Measurements from ENCODE around the gene PLXNA3. TPM values are rescaled to one million over a fixed set of nuclear protein-coding genes. Genes with fewer than 3 reads are reported as not detected.

The PLXNA3 gene
- total and polyA plus RNA-seq, 10 of the 15 experiments (the other 5 are each of a cell fraction or from before 2014, with no cell fraction given): 0.26 to 26.8 (median 3.4) TPM

GRCh38 chrX:154444755-154445246, 13.3 kb upstream of the PLXNA3 start:
- ATAC-seq: peak; percentile 38; the same call in 2 of the 3 replicates
- 63% methylated on average over 13 of the region's 13 CpGs for WGBS (ENCODE audit: insufficient coverage, insufficient replicate concordance, low lambda C conversion rate, missing lambda C conversion rate)
- peaks cover 0 to 5% of the 10 kb centered on the region in 2 experiments; a peak in 1 of 4 replicates for H3K36me3 ChIP-seq (ENCODE audit: control insufficient read depth in 2 of 2, insufficient read depth in 2 of 2, low read length in 1 of 2)
- peak overlapping the region; percentile 72 for H3K4me2 ChIP-seq (ENCODE audit: control insufficient read depth, insufficient read depth)
- H3K4me1 ChIP-seq (ENCODE audit: control insufficient read depth, insufficient read depth, low read length): 0 out of 2 replicates have a peak, but pooled peaks cover 3% of the 10 kb centered on the region
- no peaks in the 10 kb centered on the region for H3K9me3 ChIP-seq (replicated peaks; ENCODE audit: control insufficient read depth, insufficient read depth, low read length)
- in situ Hi-C loops (cut with MboI): no loop called here
- H2AFZ ChIP-seq (ENCODE audit: control insufficient read depth, low read depth, low read length): no peak overlapping the region
- no peaks in the 10 kb centered on the region for H3K27me3 ChIP-seq (replicated peaks in 1 of 2; ENCODE audit: control insufficient read depth in 2 of 2, insufficient read depth in 2 of 2, low read length in 1 of 2)
- ChIA-PET CTCF (no interaction called here), SMC1A (ENCODE audit: uncharacterized antibody, unreplicated experiment) (no interaction called here), POLR2A (interaction anchor here (0.5 kb wide), 1 partner anchor 508 kb away, joined by 6 read pairs; no protein-coding TSS in a partner anchor), RAD21 (ENCODE audit: unreplicated experiment) (no interaction called here)
- H3K79me2 ChIP-seq (ENCODE audit: control insufficient read depth, insufficient read depth, low read length): peaks cover 6% of the 10 kb centered on the region
- no peaks in the 10 kb centered on the region for H4K20me1 ChIP-seq (ENCODE audit: control insufficient read depth, insufficient read depth)
- DNase-seq (ENCODE audit: low read depth, low spot score): no peak
- intact Hi-C loops (cut with micrococcal nuclease; ENCODE audit: unreplicated experiment): no loop called here
- BruUV-seq (replicated peaks): no TSS peak
- peak overlapping the region; percentile 68 for H3K4me3 ChIP-seq
- FAIRE-seq: no peak
- peak overlapping the region; percentile 61 for H3K9ac ChIP-seq (ENCODE audit: control insufficient read depth, insufficient read depth, low read length)
- H3K27ac ChIP-seq (ENCODE audit: control insufficient read depth, insufficient read depth): peak overlapping the region; percentile 52
- TF ChIP-seq YBX1 (IDR thresholded peaks at IDR 0.05): no peak
- TF ChIP-seq SIN3A (IDR thresholded peaks at IDR 0.05; ENCODE audit: low read depth, low read length): no peak
- TF ChIP-seq SPI1 (IDR thresholded peaks at IDR 0.05; ENCODE audit: borderline replicate concordance, insufficient read depth, low read depth, low read length): no peak
- TF ChIP-seq ZBTB40 (IDR thresholded peaks at IDR 0.05; ENCODE audit: borderline replicate concordance): no peak
- TF ChIP-seq GABPA (IDR thresholded peaks at IDR 0.05; ENCODE audit: low read depth): no peak
- TF ChIP-seq MTA3 (IDR thresholded peaks at IDR 0.05; ENCODE audit: borderline replicate concordance, low read length): no peak
- TF ChIP-seq BCL11A (IDR thresholded peaks at IDR 0.05; ENCODE audit: low read depth, low read length): no peak
- no peak for TF ChIP-seq YY1 (IDR thresholded peaks at IDR 0.05; ENCODE audit: low read depth, low read length)
- TF ChIP-seq SREBF2 (IDR thresholded peaks at IDR 0.05; ENCODE audit: low read length): no peak
- no peak for TF ChIP-seq ELK1 (IDR thresholded peaks at IDR 0.05; ENCODE audit: low read depth, low read length)
- TF ChIP-seq E4F1 (IDR thresholded peaks at IDR 0.05; ENCODE audit: borderline replicate concordance, partially characterized antibody): no peak
- no peak for TF ChIP-seq SUZ12 (IDR thresholded peaks at IDR 0.05; ENCODE audit: unreplicated experiment)
- TF ChIP-seq BRCA1 (IDR thresholded peaks at IDR 0.05; ENCODE audit: low read depth, low read length): no peak
